ENCODE results near the gene IGF2. TPM values are rescaled to one million over a fixed set of nuclear protein-coding genes. Genes with fewer than 3 reads are reported as not detected.
A peak's percentile ranks its signal among the peaks of the same experiment; 100 is the strongest.

The IGF2 gene
- total RNA-seq, 6 donors from 2014 or later, result 7.0 to 24.4 (median 8.4) TPM; not detected in 1

- H3K4me3 ChIP-seq, result no peak overlapping the region
- peaks cover 0 to 8% (median 3%) of the 10 kb centered on the region in 4 donors for H3K27me3 ChIP-seq
- H3K27ac ChIP-seq, result no peak overlapping the region
- peaks cover 7 to 11% (median 9%) of the 10 kb centered on the region in 4 donors for H3K4me1 ChIP-seq
- DNase-seq (peak in 1 of 2 donors; percentile 70), ATAC-seq (ENCODE audit: low FRiP score in 2 of 2) (no peak)
- H3K9me3 ChIP-seq, result no peaks in the 10 kb centered on the region
- TF ChIP-seq POLR2AphosphoS5 (IDR thresholded peaks at IDR 0.05), result no peak
- TF ChIP-seq EP300 (IDR thresholded peaks at IDR 0.05), result no peak
- TF ChIP-seq POLR2A (IDR thresholded peaks at IDR 0.05), result no peak
- TF ChIP-seq CTCF (IDR thresholded peaks at IDR 0.05), result no peak
- 80 to 92% methylated on average over 2 to 13 of the region's 22 CpGs for WGBS, 2 donors
- no peaks in the 10 kb centered on the region for H3K36me3 ChIP-seq
These were observed 24.9 kb upstream of the IGF2 start for GRCh38 chr11:2164081-2164480.

- 65 to 73% methylated on average over 7 to 9 of the region's 12 CpGs for WGBS, 2 donors
- peaks cover 7 to 11% (median 9%) of the 10 kb centered on the region in 4 donors for H3K4me1 ChIP-seq
- no peaks in the 10 kb centered on the region for H3K9me3 ChIP-seq
- TF ChIP-seq POLR2A (IDR thresholded peaks at IDR 0.05) (no peak), CTCF (IDR thresholded peaks at IDR 0.05) (no peak), POLR2AphosphoS5 (IDR thresholded peaks at IDR 0.05) (no peak), EP300 (IDR thresholded peaks at IDR 0.05) (no peak)
- no peak overlapping the region for H3K4me3 ChIP-seq
- peaks cover 0 to 8% (median 3%) of the 10 kb centered on the region in 4 donors for H3K27me3 ChIP-seq
- H3K27ac ChIP-seq, result no peak overlapping the region
- peak in 1 of 2 donors; percentile 68 for DNase-seq
- H3K36me3 ChIP-seq, result no peaks in the 10 kb centered on the region
- no peak for ATAC-seq (ENCODE audit: low FRiP score in 2 of 2)
These were observed 24.3 kb upstream of the IGF2 start for GRCh38 chr11:2163428-2163978.

- TF ChIP-seq EP300 (IDR thresholded peaks at IDR 0.05) (no peak), POLR2AphosphoS5 (IDR thresholded peaks at IDR 0.05) (no peak), CTCF (IDR thresholded peaks at IDR 0.05) (no peak), POLR2A (IDR thresholded peaks at IDR 0.05) (no peak)
- DNase-seq (peak in 1 of 2 donors; percentile 74), ATAC-seq (ENCODE audit: low FRiP score in 2 of 2) (no peak)
- Histone ChIP-seq H3K4me3 (no peak within 1 kb of the TSS), H3K27me3 (peaks cover 0 to 3% (median 0%) of the 10 kb centered on the region in 4 donors), H3K4me1 (peaks cover 0 to 1% (median 0%) of the 10 kb centered on the region in 4 donors), H3K9me3 (no peaks in the 10 kb centered on the region), H3K36me3 (no peaks in the 10 kb centered on the region), H3K27ac (no peak within 1 kb of the TSS)
- 95% methylated on average over 6 of the region's 13 CpGs; no CpG with 5 or more reads in 1 of the 2 donors for WGBS, 2 donors
These were observed 21.6 kb upstream of the IGF2 start, which contains the start of gene INS for GRCh38 chr11:2160736-2161259. INS (minus strand) TSS chr11:2161209; CDS start chr11:2160971, 238 bp downstream.

GRCh38 chr11:2159536-2160413, 20.6 kb upstream of the IGF2 start:
- Histone ChIP-seq H3K27me3 (no peaks in the 10 kb centered on the region), H3K27ac (no peak overlapping the region), H3K9me3 (no peaks in the 10 kb centered on the region), H3K36me3 (no peaks in the 10 kb centered on the region), H3K4me1 (no peaks in the 10 kb centered on the region), H3K4me3 (no peak overlapping the region)
- ATAC-seq (ENCODE audit: low FRiP score in 2 of 2) (no peak), DNase-seq (peak in 1 of 2 donors; percentile 82)
- no peak for TF ChIP-seq CTCF (IDR thresholded peaks at IDR 0.05)
- no peak for TF ChIP-seq EP300 (IDR thresholded peaks at IDR 0.05)
- TF ChIP-seq POLR2A (IDR thresholded peaks at IDR 0.05), result no peak
- WGBS, 2 donors, result 62 to 71% methylated on average over 12 to 26 of the region's 36 CpGs
